Activated CD8-positive, alpha-beta T cell treated with anti-CD3 and anti-CD28 coated beads, Interleukin-2, amount 10 ng/mL, durations not matched to agents 7 days and 5 days (primary cell): ENCODE results near the gene ZNF571. TPM values are rescaled to one million over a fixed set of nuclear protein-coding genes. Genes with fewer than 3 reads are reported as not detected.

Experiments
- ATAC-seq: fragments of 150-1000 bp; cut with Tn5 transposase; one replicate; pipeline ENCODE4 v1.10.0; 2021; ENCODE audit warnings: moderate library complexity
- CTCF ChIA-PET: fragments of 350-600 bp; sonication (Branson Sonifier 250); formaldehyde crosslinking; loops from one replicate; lab custom pipeline; 2021; ENCODE audit warnings: antibody characterized with exemption; lab: Charles Lee
- POLR2A ChIA-PET: fragments of 350-600 bp; sonication (Branson Sonifier 250); formaldehyde crosslinking; loops from one replicate; lab custom pipeline; 2021; ENCODE audit warnings: antibody characterized with exemption; lab: Charles Lee
- DNase-seq: peaks from one replicate; pipeline ENCODE4 v3.0.0-alpha.2; 2020
- H3K27ac Mint-ChIP-seq: one replicate; pipeline ENCODE4 v1.8.0; 2021; ENCODE audit warnings: mild to moderate bottlenecking, mixed read lengths
- H3K27me3 Mint-ChIP-seq: one replicate; pipeline ENCODE4 v1.8.0; 2021; ENCODE audit warnings: low read depth, mixed read lengths
- H3K36me3 Mint-ChIP-seq: one replicate; pipeline ENCODE4 v1.8.0; 2021; ENCODE audit warnings: low read depth, mixed read lengths
- H3K4me1 Mint-ChIP-seq: one replicate; pipeline ENCODE4 v1.8.0; 2021; ENCODE audit warnings: low read depth, mixed read lengths
- H3K4me3 Mint-ChIP-seq: one replicate; pipeline ENCODE4 v1.8.0; 2021; ENCODE audit warnings: mild to moderate bottlenecking, mixed read lengths
- H3K9me3 Mint-ChIP-seq: one replicate; pipeline ENCODE4 v1.8.0; 2022; ENCODE audit warnings: mixed read lengths; ENCODE audit not compliant: insufficient read depth
- total RNA-seq, 2 experiments: library from RNA; stranded (reverse); gene quantifications; one replicate each; pipeline ENCODE4 v1.2.3, GENCODE V29; 2021

ZNF571 gene
- total RNA-seq, 2 experiments from 2014 or later, result 2.2 to 3.7 TPM

- POLR2A ChIA-PET, result no interaction called here
- no peaks in the 10 kb centered on the region for H3K27me3 Mint-ChIP-seq
- no peak overlapping the region for H3K27ac Mint-ChIP-seq
- DNase-seq (no peak), ATAC-seq (no peak)
- H3K9me3 Mint-ChIP-seq, result peaks cover 30% of the 10 kb centered on the region
- H3K4me1 Mint-ChIP-seq, result no peaks in the 10 kb centered on the region
- H3K4me3 Mint-ChIP-seq, result no peak overlapping the region
- CTCF ChIA-PET, result no interaction called here
- peaks cover 51% of the 10 kb centered on the region for H3K36me3 Mint-ChIP-seq
These were observed 57.1 kb downstream of the ZNF571 start for GRCh38 chr19:37537391-37537947.

- CTCF ChIA-PET, result no interaction called here
- Mint-ChIP-seq H3K27me3 (no peaks in the 10 kb centered on the region), H3K27ac (no peak overlapping the region), H3K36me3 (peaks cover 49% of the 10 kb centered on the region), H3K9me3 (peaks cover 23% of the 10 kb centered on the region), H3K4me3 (no peak overlapping the region), H3K4me1 (no peaks in the 10 kb centered on the region)
- POLR2A ChIA-PET, result no interaction called here
- ATAC-seq, result no peak
- no peak for DNase-seq
These were observed 74.7 kb downstream of the ZNF571 start for GRCh38 chr19:37519890-37520289.

Other genes with a start within 250 kb of the ZNF571 start
- 1 to 10 TPM; 6.5 to 6.7 TPM for gene ZNF527, start 223.7 kb downstream of the ZNF571 start, total RNA-seq
- 1 to 10 TPM; 7.1 to 9.1 TPM for gene ZNF569, start 127.3 kb downstream of the ZNF571 start, total RNA-seq
- 1 to 10 TPM; 5.3 to 6.1 TPM for gene ZNF570, start 125.4 kb downstream of the ZNF571 start, total RNA-seq
- 1 to 10 TPM; 4.7 to 6.0 TPM for gene ZNF793, start 87.9 kb downstream of the ZNF571 start, total RNA-seq
- 1 to 10 TPM; 1.2 to 1.4 TPM for gene ZNF540, start 84 bp upstream of the ZNF571 start, total RNA-seq
- 1 to 10 TPM; 9.1 to 9.6 TPM for gene ZFP30, start 60.7 kb upstream of the ZNF571 start, total RNA-seq
- gene ZNF607, start 125.0 kb upstream of the ZNF571 start, total RNA-seq, result 1 to 10 TPM; 4.4 to 5.0 TPM
- gene ZNF573, start 184.8 kb upstream of the ZNF571 start, total RNA-seq, result 1 to 10 TPM; 5.5 to 7.3 TPM